HCT116 (cell line): ENCODE measurements around the gene SYT7. TPM values are rescaled to one million over a fixed set of nuclear protein-coding genes. Genes with fewer than 3 reads are reported as not detected.

Experiments used
- ATAC-seq: fragments of 200-7000 bp; cut with Tn5 transposase; 2 replicates; pipeline ENCODE4 v1.9.1; 2020; ENCODE audit warnings: mild to moderate bottlenecking, moderate library complexity
- BruUV-seq: library from RNA; stranded (reverse); fragments of 400-500 nt; replicated peaks from 2 replicates; lab custom pipeline; 2021; lab: Mats Ljungman, UMichigan
- CTCF ChIA-PET: fragments of 300-600 bp; sonication (Branson Sonifier 250); formaldehyde crosslinking; loops from one replicate; lab custom pipeline; 2021; ENCODE audit warnings: antibody characterized with exemption; lab: Charles Lee
- POLR2A ChIA-PET: fragments of 300-600, 350-600 bp; sonication (Branson Sonifier 250); formaldehyde crosslinking; loops from one replicate; lab custom pipeline; 2021; ENCODE audit warnings: antibody characterized with exemption; lab: Charles Lee
- RAD21 ChIA-PET, 2 experiments: fragments of 300-600 bp; sonication (Branson Sonifier 250); formaldehyde crosslinking; loops; one replicate each; lab custom pipeline; 2023; ENCODE audit warnings: low total read pairs in 2 of 2; ENCODE audit not compliant: uncharacterized antibody in 2 of 2, unreplicated experiment in 2 of 2, low non-redundant PET in 1 of 2; lab: Charles Lee
- DNase-seq: peaks from one replicate; pipeline ENCODE4 v3.0.0-alpha.2; 2010; ENCODE audit warnings: low read depth, low spot score
- H2AFZ ChIP-seq: fragments of 200-600 bp; shearing (Covaris generic), sonication (generic); 2 replicates; pipeline ENCODE4 v1.6.1; 2017; ENCODE audit warnings: low read depth, mixed run types, mixed read lengths, antibody characterized with exemption, low read length; ENCODE audit not compliant: poor library complexity, severe bottlenecking
- H3K27ac ChIP-seq: 2 replicates; pipeline ENCODE4 v1.5.1; 2012; ENCODE audit warnings: low read depth, low read length
- H3K27me3 ChIP-seq: fragments of 200-600 bp; sonication (generic); 2 replicates; pipeline ENCODE4 v1.6.1; 2016; ENCODE audit warnings: mixed run types, low read length, mixed read lengths; ENCODE audit not compliant: insufficient read depth
- H3K36me3 ChIP-seq, 2 experiments: fragments of 200-500 bp in 1 of 2; fragments of 200-600 bp in 1 of 2; sonication (Bioruptor generic) in 1 of 2; sonication (generic) in 1 of 2; 2 replicates each; pipeline versions ENCODE4 v1.5.1 to v1.6.1; 2014 to 2016; ENCODE audit warnings: low read length in 2 of 2, inconsistent platforms in 1 of 2, mixed read lengths in 1 of 2, mixed run types in 1 of 2; ENCODE audit not compliant: insufficient read depth in 2 of 2, control insufficient read depth in 1 of 2
- H3K4me1 ChIP-seq, 2 experiments: fragments of 200-600 bp in 1 of 2; sonication (generic) in 1 of 2; 2 replicates each; pipeline versions ENCODE4 v1.5.1 to v1.6.1; 2012 to 2017; ENCODE audit warnings: low read length in 2 of 2, inconsistent platforms in 1 of 2, mild to moderate bottlenecking in 1 of 2, mixed read lengths in 1 of 2, mixed run types in 1 of 2, moderate library complexity in 1 of 2; ENCODE audit not compliant: insufficient read depth in 2 of 2, control insufficient read depth in 1 of 2
- H3K4me2 ChIP-seq: fragments of 200-600 bp; sonication (generic); 2 replicates; pipeline ENCODE4 v1.6.1; 2017; ENCODE audit warnings: mixed run types, low read length, mixed read lengths
- H3K4me3 ChIP-seq, 2 experiments: fragments of 200-600 bp in 1 of 2; sonication (generic) in 1 of 2; replicated peaks in 1 of 2; 2 replicates each; pipeline ENCODE4 v1.5.1; 2011 to 2016; ENCODE audit warnings: low read length in 2 of 2, control low read depth in 1 of 2, low read depth in 1 of 2, mild to moderate bottlenecking in 1 of 2, mixed read lengths in 1 of 2, mixed run types in 1 of 2
- H3K79me2 ChIP-seq: fragments of 200-600 bp; sonication (generic); 2 replicates; pipeline ENCODE4 v1.6.1; 2017; ENCODE audit warnings: mild to moderate bottlenecking, mixed run types, low read length, moderate library complexity, mixed read lengths; ENCODE audit not compliant: insufficient read depth
- H3K9ac ChIP-seq: fragments of 200-600 bp; sonication (generic); 2 replicates; pipeline ENCODE4 v1.6.1; 2016; ENCODE audit warnings: low read length, mixed read lengths
- H3K9me2 ChIP-seq: fragments of 200-600 bp; sonication (generic), shearing (Covaris generic); 2 replicates; pipeline ENCODE4 v1.6.1; 2017; ENCODE audit warnings: mixed run types, mild to moderate bottlenecking, moderate library complexity; ENCODE audit not compliant: insufficient read depth
- H3K9me3 ChIP-seq, 2 experiments: fragments of 200-500 bp in 1 of 2; fragments of 200-600 bp in 1 of 2; sonication (Bioruptor generic) in 1 of 2; sonication (generic) in 1 of 2; 2 replicates each; pipeline ENCODE4 v1.6.1; 2014 to 2017; ENCODE audit warnings: low read length in 2 of 2, mixed read lengths in 2 of 2, inconsistent platforms in 1 of 2, low read depth in 1 of 2, mild to moderate bottlenecking in 1 of 2, mixed run types in 1 of 2, moderate library complexity in 1 of 2; ENCODE audit not compliant: control insufficient read depth in 1 of 2, insufficient read depth in 1 of 2
- H4K20me1 ChIP-seq: fragments of 200-600 bp; sonication (generic), shearing (Covaris generic); 2 replicates; pipeline ENCODE4 v1.6.1; 2017; ENCODE audit warnings: mixed run types, mild to moderate bottlenecking, moderate library complexity; ENCODE audit not compliant: insufficient read depth
- CBX3 ChIP-seq: IDR thresholded peaks from 2 replicates; pipeline ENCODE4 v1.6.1; 2012; ENCODE audit warnings: low read depth
- CEBPB ChIP-seq: IDR thresholded peaks from 2 replicates; pipeline ENCODE4 v1.6.1; 2012; ENCODE audit warnings: low read depth
- EZH2phosphoT487 ChIP-seq: fragments of 200-600 bp; IDR thresholded peaks from 2 replicates; pipeline ENCODE4 v1.6.1; 2018; ENCODE audit warnings: antibody characterized with exemption, borderline replicate concordance
- MAX ChIP-seq: IDR thresholded peaks from 2 replicates; pipeline ENCODE4 v1.6.1; 2012
- SIN3A ChIP-seq: IDR thresholded peaks from 2 replicates; pipeline ENCODE4 v1.6.1; 2012; ENCODE audit warnings: low read depth
- SRF ChIP-seq: IDR thresholded peaks from 2 replicates; pipeline ENCODE4 v1.6.1; 2012; ENCODE audit warnings: low read depth
- ZBTB33 ChIP-seq: IDR thresholded peaks from 2 replicates; pipeline ENCODE4 v1.6.1; 2011; ENCODE audit warnings: mild to moderate bottlenecking, low read length, moderate library complexity; ENCODE audit not compliant: insufficient replicate concordance; ENCODE audit errors: extremely low read depth
- intact Hi-C: fragments of 100-400 bp; cut with micrococcal nuclease; formaldehyde crosslinking; loops from 2 replicates; pipeline ENCODE4 v1.10.0; 2022
- total RNA-seq: library from RNA; stranded (reverse); gene quantifications from one replicate; pipeline ENCODE4 v1.2.1, GENCODE V29; 2021; ENCODE audit not compliant: unreplicated experiment
- TF ChIP-seq, protein P1 (sequence below): IDR thresholded peaks from 2 replicates; pipeline ENCODE4 v1.6.1; 2012; ENCODE audit warnings: low read depth

Gene SYT7
- total RNA-seq, 1 experiment from 2014 or later: 27.4 TPM

GRCh38 chr11:61539006-61539405 lies 41.9 kb downstream of the SYT7 start:
- DNase-seq (no peak), ATAC-seq (no peak)
- ChIA-PET CTCF (no interaction called here), POLR2A (no interaction called here), RAD21 (no interaction called here)
- no peak overlapping the region for H3K9ac ChIP-seq
- H3K4me3 ChIP-seq: no peak overlapping the region
- H3K27me3 ChIP-seq: no peaks in the 10 kb centered on the region
- no peak for TF ChIP-seq EZH2phosphoT487
- no peak for TF ChIP-seq SIN3A
- TF ChIP-seq ZBTB33: no peak
- no peak for TF ChIP-seq MAX
- TF ChIP-seq CBX3: no peak
- TF ChIP-seq SRF: no peak
- TF ChIP-seq, protein P1, sequence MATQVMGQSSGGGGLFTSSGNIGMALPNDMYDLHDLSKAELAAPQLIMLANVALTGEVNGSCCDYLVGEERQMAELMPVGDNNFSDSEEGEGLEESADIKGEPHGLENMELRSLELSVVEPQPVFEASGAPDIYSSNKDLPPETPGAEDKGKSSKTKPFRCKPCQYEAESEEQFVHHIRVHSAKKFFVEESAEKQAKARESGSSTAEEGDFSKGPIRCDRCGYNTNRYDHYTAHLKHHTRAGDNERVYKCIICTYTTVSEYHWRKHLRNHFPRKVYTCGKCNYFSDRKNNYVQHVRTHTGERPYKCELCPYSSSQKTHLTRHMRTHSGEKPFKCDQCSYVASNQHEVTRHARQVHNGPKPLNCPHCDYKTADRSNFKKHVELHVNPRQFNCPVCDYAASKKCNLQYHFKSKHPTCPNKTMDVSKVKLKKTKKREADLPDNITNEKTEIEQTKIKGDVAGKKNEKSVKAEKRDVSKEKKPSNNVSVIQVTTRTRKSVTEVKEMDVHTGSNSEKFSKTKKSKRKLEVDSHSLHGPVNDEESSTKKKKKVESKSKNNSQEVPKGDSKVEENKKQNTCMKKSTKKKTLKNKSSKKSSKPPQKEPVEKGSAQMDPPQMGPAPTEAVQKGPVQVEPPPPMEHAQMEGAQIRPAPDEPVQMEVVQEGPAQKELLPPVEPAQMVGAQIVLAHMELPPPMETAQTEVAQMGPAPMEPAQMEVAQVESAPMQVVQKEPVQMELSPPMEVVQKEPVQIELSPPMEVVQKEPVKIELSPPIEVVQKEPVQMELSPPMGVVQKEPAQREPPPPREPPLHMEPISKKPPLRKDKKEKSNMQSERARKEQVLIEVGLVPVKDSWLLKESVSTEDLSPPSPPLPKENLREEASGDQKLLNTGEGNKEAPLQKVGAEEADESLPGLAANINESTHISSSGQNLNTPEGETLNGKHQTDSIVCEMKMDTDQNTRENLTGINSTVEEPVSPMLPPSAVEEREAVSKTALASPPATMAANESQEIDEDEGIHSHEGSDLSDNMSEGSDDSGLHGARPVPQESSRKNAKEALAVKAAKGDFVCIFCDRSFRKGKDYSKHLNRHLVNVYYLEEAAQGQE: no peak
- TF ChIP-seq CEBPB: no peak
- no peak overlapping the region for H3K4me2 ChIP-seq
- H3K9me3 ChIP-seq: no peaks in the 10 kb centered on the region
- no peaks in the 10 kb centered on the region for H3K79me2 ChIP-seq
- no peak overlapping the region for H2AFZ ChIP-seq
- no peak overlapping the region for H3K27ac ChIP-seq
- no TSS peak for BruUV-seq
- H3K4me1 ChIP-seq: peaks cover 6 to 19% of the 10 kb centered on the region in 2 experiments
- H3K9me2 ChIP-seq: no peaks in the 10 kb centered on the region
- H3K36me3 ChIP-seq: no peaks in the 10 kb centered on the region; a peak in 1 of 4 replicates
- intact Hi-C loops: no loop called here
- H4K20me1 ChIP-seq: no peaks in the 10 kb centered on the region
